ENCODE data around the gene AAK1.
"Not testable (repeated sequence)": the region's sequence is repeated elsewhere in the genome, so short reads cannot be mapped to it uniquely, and the experiment has no call there.

Gene AAK1

DNA sequence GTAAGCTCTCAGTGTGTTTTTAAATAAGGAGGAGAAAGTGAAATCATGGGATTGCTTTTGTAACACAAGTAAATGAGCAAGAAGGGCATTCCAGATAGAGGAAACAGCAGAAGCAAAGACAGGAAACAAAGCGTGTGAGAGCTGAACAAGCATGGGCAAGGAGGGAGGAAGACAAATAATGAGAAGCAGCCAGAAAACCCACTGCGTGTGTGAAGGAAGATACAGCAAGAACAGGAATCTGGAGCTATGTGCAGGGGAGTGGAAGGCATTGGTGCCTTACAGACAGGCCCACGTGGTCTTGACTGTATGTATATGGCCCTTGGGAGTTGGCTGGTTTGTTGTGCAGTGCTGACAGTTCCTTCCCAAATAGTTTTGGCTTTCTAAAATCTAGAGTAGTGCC, 88.6 kb downstream of the AAK1 start:
- Histone ChIP-seq H3K4me2 (ENCODE audit: low read length) (no peak overlapping the region), H3K9ac (no peak overlapping the region), H3K27ac (no peak overlapping the region), H3K4me1 (peaks cover 19% of the 10 kb centered on the region), H3K9me3 (ENCODE audit: control insufficient read depth, low read length) (no peaks in the 10 kb centered on the region), H3K36me3 (ENCODE audit: control insufficient read depth, insufficient read depth, low read length) (no peaks in the 10 kb centered on the region), H3K27me3 (ENCODE audit: control insufficient read depth, insufficient read depth, low read length) (no peaks in the 10 kb centered on the region), H2AFZ (no peak overlapping the region), H3K79me2 (peaks cover 49% of the 10 kb centered on the region), H3K4me3 (ENCODE audit: low read depth, low read length) (no peak overlapping the region)
- TF ChIP-seq, protein P1, sequence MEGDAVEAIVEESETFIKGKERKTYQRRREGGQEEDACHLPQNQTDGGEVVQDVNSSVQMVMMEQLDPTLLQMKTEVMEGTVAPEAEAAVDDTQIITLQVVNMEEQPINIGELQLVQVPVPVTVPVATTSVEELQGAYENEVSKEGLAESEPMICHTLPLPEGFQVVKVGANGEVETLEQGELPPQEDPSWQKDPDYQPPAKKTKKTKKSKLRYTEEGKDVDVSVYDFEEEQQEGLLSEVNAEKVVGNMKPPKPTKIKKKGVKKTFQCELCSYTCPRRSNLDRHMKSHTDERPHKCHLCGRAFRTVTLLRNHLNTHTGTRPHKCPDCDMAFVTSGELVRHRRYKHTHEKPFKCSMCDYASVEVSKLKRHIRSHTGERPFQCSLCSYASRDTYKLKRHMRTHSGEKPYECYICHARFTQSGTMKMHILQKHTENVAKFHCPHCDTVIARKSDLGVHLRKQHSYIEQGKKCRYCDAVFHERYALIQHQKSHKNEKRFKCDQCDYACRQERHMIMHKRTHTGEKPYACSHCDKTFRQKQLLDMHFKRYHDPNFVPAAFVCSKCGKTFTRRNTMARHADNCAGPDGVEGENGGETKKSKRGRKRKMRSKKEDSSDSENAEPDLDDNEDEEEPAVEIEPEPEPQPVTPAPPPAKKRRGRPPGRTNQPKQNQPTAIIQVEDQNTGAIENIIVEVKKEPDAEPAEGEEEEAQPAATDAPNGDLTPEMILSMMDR (IDR thresholded peaks at IDR 0.05): no peak

DNA sequence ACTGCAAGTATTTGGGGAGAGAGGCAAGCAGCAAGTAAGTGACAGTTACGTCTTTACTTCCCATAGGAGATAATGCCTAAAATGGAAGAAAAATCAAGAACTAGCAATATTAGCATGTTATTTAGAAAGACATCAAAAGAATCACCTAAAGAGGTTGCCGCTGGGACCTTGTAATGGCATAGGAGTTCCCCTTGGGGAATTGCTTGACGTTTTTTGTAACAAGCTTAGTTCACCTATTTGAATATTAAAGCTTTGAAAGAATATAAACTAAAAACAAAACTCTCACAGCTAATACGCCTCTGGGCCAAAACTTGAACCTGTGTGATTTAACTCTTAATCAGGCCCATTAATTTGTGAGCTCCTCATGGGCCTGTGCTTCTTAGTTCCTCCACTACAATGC, 89.0 kb downstream of the AAK1 start:
- H3K27ac ChIP-seq: no peak overlapping the region
- H2AFZ ChIP-seq: no peak overlapping the region
- no peak overlapping the region for H3K4me2 ChIP-seq (ENCODE audit: low read length)
- H3K4me3 ChIP-seq (ENCODE audit: low read depth, low read length): no peak overlapping the region
- H3K36me3 ChIP-seq (ENCODE audit: control insufficient read depth, insufficient read depth, low read length): no peaks in the 10 kb centered on the region
- H3K9ac ChIP-seq: no peak overlapping the region
- H3K27me3 ChIP-seq (ENCODE audit: control insufficient read depth, insufficient read depth, low read length): no peaks in the 10 kb centered on the region
- TF ChIP-seq, protein P1 (IDR thresholded peaks at IDR 0.05): no peak
- peaks cover 52% of the 10 kb centered on the region for H3K79me2 ChIP-seq
- H3K4me1 ChIP-seq: peaks cover 17% of the 10 kb centered on the region
- H3K9me3 ChIP-seq (ENCODE audit: control insufficient read depth, low read length): no peaks in the 10 kb centered on the region

DNA sequence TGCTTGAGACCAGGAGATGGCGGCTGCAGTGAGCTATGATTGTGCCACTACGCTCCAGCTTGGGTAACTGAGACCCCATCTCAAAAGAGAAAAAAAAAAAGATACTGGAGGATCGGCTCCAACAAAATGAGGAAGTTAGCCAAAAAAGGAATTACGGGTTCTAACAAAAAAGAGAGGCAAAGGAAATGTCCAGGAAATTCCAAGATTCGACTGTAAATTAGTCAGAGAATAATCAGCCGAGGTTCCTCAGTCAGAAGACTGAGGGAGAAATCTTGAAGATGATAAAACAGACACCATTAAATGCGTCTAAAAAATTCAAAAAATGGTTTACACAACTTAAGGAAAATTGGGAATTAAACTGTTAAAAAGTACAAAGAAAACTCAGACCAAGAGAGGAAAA, 89.5 kb downstream of the AAK1 start:
- Histone ChIP-seq H2AFZ (no peak overlapping the region), H3K27me3 (ENCODE audit: control insufficient read depth, insufficient read depth, low read length) (no peaks in the 10 kb centered on the region), H3K79me2 (peaks cover 55% of the 10 kb centered on the region), H3K9me3 (ENCODE audit: control insufficient read depth, low read length) (no peaks in the 10 kb centered on the region), H3K4me3 (ENCODE audit: low read depth, low read length) (no peak overlapping the region), H3K9ac (no peak overlapping the region), H3K4me2 (ENCODE audit: low read length) (no peak overlapping the region), H3K27ac (no peak overlapping the region), H3K36me3 (ENCODE audit: control insufficient read depth, insufficient read depth, low read length) (no peaks in the 10 kb centered on the region), H3K4me1 (peaks cover 13% of the 10 kb centered on the region)
- TF ChIP-seq, protein P1 (IDR thresholded peaks at IDR 0.05): no peak

DNA sequence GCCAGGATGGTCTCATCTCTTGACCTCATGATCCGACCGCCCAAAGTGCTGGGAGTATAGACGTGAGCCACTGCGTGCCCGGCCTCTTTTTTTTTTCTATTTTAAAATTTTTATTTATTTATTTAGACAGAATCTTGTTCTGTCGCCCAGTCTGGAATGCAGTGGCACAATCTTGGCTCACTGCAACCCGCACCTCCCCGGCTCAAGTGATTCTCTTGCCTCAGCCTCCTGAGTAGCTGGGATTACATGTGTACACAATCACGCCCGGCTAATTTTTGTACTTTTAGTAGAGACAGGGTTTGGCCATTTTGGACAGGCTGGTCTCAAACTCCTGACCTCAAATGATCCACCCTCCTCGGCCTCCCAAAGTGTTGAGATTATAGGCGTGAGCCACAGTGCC, 93.0 kb downstream of the AAK1 start:
- peaks cover 17% of the 10 kb centered on the region for H3K4me1 ChIP-seq
- H3K27me3 ChIP-seq (ENCODE audit: control insufficient read depth, insufficient read depth, low read length); H3K27ac ChIP-seq: not testable (repeated sequence)

DNA sequence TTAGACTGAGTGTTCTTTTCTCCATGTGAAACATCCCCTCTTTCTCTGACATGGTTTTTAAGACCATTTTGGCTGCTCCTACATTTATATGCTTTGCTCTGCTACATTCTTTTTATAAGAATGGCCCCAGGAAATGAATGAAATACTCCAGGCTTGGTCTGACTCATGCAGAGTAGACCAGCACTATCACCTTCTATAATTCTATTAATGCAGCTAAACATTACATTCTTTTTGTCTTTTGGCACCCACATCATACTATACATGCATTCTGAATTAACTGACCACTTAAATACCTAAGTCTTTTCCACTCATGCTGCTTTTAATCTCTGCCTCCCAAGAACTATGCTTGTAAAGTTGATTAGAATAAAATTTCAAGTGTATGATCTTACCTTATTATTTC, 94.1 kb downstream of the AAK1 start:
- no peak overlapping the region for H2AFZ ChIP-seq
- no peaks in the 10 kb centered on the region for H3K9me3 ChIP-seq (ENCODE audit: control insufficient read depth, low read length)
- no peak overlapping the region for H3K4me3 ChIP-seq (ENCODE audit: low read depth, low read length)
- no peak overlapping the region for H3K9ac ChIP-seq
- H3K27me3 ChIP-seq (ENCODE audit: control insufficient read depth, insufficient read depth, low read length): no peaks in the 10 kb centered on the region
- H3K4me2 ChIP-seq (ENCODE audit: low read length): no peak overlapping the region
- H3K36me3 ChIP-seq (ENCODE audit: control insufficient read depth, insufficient read depth, low read length): no peaks in the 10 kb centered on the region
- H3K79me2 ChIP-seq: peaks cover 68% of the 10 kb centered on the region
- peaks cover 28% of the 10 kb centered on the region for H3K4me1 ChIP-seq
- H3K27ac ChIP-seq: no peak overlapping the region
- TF ChIP-seq, protein P1 (IDR thresholded peaks at IDR 0.05): no peak

More for the DNA sequence above, 93.0 kb downstream of the AAK1 start:
- H3K4me2 ChIP-seq (ENCODE audit: low read length); H2AFZ ChIP-seq; H3K9me3 ChIP-seq (ENCODE audit: control insufficient read depth, low read length); H3K4me3 ChIP-seq (ENCODE audit: low read depth, low read length); H3K9ac ChIP-seq; H3K36me3 ChIP-seq (ENCODE audit: control insufficient read depth, insufficient read depth, low read length): not testable (repeated sequence)
- H3K79me2 ChIP-seq: peaks cover 66% of the 10 kb centered on the region

Data from parathyroid adenoma (tissue), 2 donors.